Ascending aorta (tissue), 2 donors: ENCODE results near the gene CDX1. TPM values are rescaled to one million over a fixed set of nuclear protein-coding genes. Genes with fewer than 3 reads are reported as not detected.

ENCODE experiments used
- DNase-seq, 2 donors: peaks; one replicate each; pipeline ENCODE4 v3.0.0-alpha.2; 2019; ENCODE audit warnings: low spot score in 2 of 2
- H3K27ac ChIP-seq, 2 donors: fragments of 200-600 bp; sonication (generic); one replicate each; pipeline ENCODE4 v1.5.1; 2016 to 2017; ENCODE audit warnings: mild to moderate bottlenecking in 1 of 2
- H3K27me3 ChIP-seq: fragments of 200-600 bp; sonication (generic); one replicate; pipeline ENCODE4 v1.5.1; 2017
- H3K36me3 ChIP-seq, 2 donors: fragments of 200-600 bp; sonication (generic); one replicate each; pipeline ENCODE4 v1.5.1; 2016
- H3K4me1 ChIP-seq, 2 donors: fragments of 200-600 bp; sonication (generic); one replicate each; pipeline ENCODE4 v1.5.1; 2016 to 2017; ENCODE audit warnings: mild to moderate bottlenecking in 1 of 2
- H3K4me3 ChIP-seq, 2 donors: fragments of 200-600 bp; sonication (generic); one replicate each; pipeline ENCODE4 v1.5.1; 2016 to 2017; ENCODE audit warnings: mild to moderate bottlenecking in 1 of 2
- H3K9me3 ChIP-seq, 2 donors: fragments of 200-600 bp; sonication (generic); one replicate each; pipeline ENCODE4 v1.5.1; 2016
- intact Hi-C: fragments of 100-400 bp; cut with DNase I; formaldehyde crosslinking; loops from one replicate; pipeline ENCODE4 v1.15.1; 2023
- total RNA-seq: library from RNA; depleted of rRNA; stranded (reverse); fragments of >200 nt; gene quantifications from one replicate; pipeline ENCODE4 v1.1.0, GENCODE V29; 2016
- TF ChIP-seq, protein P1 (sequence below), 3 experiments: fragments of 200-600 bp in 2 of 3; fragments of 450-650 bp in 1 of 3; sonication (generic) in 2 of 3; IDR thresholded peaks; one replicate each; pipeline ENCODE4 v1.5.1; 2016 to 2019; ENCODE audit warnings: antibody characterized with exemption in 3 of 3, mild to moderate bottlenecking in 1 of 3, moderate library complexity in 1 of 3

CDX1 gene
- total RNA-seq, 1 donor from 2014 or later = not detected

DNA sequence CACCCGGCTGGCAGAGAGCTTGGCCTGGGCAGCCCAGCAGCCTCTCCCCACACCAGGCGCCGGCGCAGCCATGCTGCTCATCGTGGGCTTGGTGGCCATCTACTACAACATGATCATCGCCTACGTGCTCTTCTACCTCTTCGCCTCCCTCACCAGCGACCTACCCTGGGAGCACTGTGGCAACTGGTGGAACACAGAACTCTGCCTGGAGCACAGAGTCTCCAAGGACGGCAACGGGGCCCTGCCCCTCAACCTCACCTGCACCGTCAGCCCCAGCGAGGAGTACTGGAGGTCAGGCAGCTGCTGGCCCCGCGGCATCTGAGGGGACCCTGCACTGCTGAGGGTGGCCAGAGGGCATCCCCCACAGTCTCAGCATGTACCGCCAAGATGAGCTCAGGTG lies 30.4 kb downstream of the CDX1 start:
- Histone ChIP-seq H3K4me3 (no peak overlapping the region), H3K9me3 (no peaks in the 10 kb centered on the region), H3K36me3 (no peaks in the 10 kb centered on the region), H3K27ac (no peak overlapping the region), H3K4me1 (no peaks in the 10 kb centered on the region), H3K27me3 (no peaks in the 10 kb centered on the region)
- intact Hi-C loops = no loop called here
- TF ChIP-seq, protein P1, sequence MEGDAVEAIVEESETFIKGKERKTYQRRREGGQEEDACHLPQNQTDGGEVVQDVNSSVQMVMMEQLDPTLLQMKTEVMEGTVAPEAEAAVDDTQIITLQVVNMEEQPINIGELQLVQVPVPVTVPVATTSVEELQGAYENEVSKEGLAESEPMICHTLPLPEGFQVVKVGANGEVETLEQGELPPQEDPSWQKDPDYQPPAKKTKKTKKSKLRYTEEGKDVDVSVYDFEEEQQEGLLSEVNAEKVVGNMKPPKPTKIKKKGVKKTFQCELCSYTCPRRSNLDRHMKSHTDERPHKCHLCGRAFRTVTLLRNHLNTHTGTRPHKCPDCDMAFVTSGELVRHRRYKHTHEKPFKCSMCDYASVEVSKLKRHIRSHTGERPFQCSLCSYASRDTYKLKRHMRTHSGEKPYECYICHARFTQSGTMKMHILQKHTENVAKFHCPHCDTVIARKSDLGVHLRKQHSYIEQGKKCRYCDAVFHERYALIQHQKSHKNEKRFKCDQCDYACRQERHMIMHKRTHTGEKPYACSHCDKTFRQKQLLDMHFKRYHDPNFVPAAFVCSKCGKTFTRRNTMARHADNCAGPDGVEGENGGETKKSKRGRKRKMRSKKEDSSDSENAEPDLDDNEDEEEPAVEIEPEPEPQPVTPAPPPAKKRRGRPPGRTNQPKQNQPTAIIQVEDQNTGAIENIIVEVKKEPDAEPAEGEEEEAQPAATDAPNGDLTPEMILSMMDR (IDR thresholded peaks at IDR 0.05) = no peak
- no peak for DNase-seq

DNA sequence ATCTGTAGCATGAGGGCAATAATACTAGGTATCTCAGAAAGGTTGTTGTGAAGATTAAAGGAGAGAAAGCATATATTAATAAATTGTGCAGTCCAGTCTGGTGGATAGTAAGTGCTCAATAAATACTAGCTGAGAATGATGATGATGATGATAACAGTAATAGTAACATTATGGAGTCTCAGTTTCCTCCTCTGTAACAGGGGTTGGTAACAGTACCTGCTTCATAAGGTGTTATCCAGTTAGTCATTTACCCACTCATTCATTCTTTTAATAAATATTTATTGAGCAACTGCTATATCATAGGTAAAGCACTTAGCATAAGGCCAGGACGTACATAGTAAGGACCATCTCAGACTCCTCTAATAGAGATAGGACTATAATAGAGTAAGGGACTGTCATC lies 30.9 kb downstream of the CDX1 start:
- intact Hi-C loops = no loop called here
- no peak for DNase-seq

DNA sequence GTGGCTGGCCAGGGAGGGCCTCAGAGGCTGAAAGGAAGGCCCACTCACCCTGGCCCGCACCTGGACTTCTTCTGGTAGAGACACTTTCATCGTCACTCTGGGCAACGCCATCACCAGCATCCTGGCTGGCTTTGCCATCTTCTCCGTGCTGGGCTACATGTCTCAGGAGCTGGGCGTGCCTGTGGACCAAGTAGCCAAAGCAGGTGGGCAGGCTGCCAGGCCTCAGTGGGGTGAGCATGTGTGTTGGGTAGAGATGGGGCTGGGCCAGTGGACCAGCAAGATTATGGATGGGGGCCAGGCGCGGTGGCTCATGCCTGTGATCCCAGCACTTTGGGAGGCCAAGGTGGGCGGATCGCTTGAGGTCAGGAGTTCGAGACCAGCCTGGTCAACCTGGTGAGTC lies 35.9 kb downstream of the CDX1 start:
- no peaks in the 10 kb centered on the region for H3K4me1 ChIP-seq
- intact Hi-C loops = no loop called here
- H3K36me3 ChIP-seq = no peaks in the 10 kb centered on the region
- H3K27me3 ChIP-seq = no peaks in the 10 kb centered on the region
- H3K27ac ChIP-seq = no peak overlapping the region
- no peak overlapping the region for H3K4me3 ChIP-seq
- H3K9me3 ChIP-seq = no peaks in the 10 kb centered on the region
- no peak for DNase-seq
- TF ChIP-seq, protein P1 (IDR thresholded peaks at IDR 0.05) = no peak

More for the DNA sequence above, 30.9 kb downstream of the CDX1 start:
- Histone ChIP-seq H3K9me3 (no peaks in the 10 kb centered on the region), H3K4me1 (no peaks in the 10 kb centered on the region), H3K27ac (no peak overlapping the region), H3K36me3 (no peaks in the 10 kb centered on the region), H3K4me3 (no peak overlapping the region), H3K27me3 (no peaks in the 10 kb centered on the region)
- TF ChIP-seq, protein P1 (IDR thresholded peaks at IDR 0.05) = no peak

DNA sequence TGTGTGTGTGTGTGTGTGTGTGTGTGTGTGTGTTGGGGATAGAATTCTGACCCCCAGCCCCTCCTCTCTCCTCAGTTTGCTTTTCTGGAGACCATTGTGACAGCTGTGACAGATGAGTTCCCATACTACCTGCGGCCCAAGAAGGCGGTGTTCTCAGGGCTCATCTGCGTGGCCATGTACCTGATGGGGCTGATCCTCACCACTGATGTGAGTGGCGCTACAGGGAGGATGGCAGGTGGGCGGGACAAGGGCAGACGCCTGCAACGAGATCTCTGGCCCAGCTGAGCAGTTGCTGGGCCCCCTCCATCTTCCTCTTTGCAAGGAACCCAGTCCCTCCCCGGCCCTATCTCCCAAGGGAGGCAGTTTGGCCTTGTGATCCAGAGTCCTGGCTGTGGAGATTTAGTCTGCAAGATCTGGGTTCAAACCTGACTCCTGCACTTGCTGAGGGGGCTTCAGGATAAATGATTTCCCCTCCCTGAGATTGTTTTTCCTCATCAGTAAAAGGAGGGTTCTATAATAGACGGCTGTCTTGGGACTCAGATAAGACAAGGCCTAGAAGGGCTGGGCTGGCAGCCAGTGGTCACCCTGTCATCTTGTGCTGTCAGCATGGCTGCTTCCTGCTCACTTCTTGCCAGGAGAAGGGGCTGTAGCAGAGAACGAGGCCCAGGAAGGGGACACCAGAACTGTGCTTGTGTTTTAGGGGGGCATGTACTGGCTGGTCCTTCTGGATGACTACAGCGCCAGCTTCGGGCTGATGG lies 37.4 kb downstream of the CDX1 start:
- no peaks in the 10 kb centered on the region for H3K9me3 ChIP-seq
- no peaks in the 10 kb centered on the region for H3K4me1 ChIP-seq
- no peak overlapping the region for H3K27ac ChIP-seq
- intact Hi-C loops = no loop called here
- TF ChIP-seq, protein P1 (IDR thresholded peaks at IDR 0.05) = no peak
- DNase-seq = no peak
- no peak overlapping the region for H3K4me3 ChIP-seq
- no peaks in the 10 kb centered on the region for H3K36me3 ChIP-seq
- H3K27me3 ChIP-seq = no peaks in the 10 kb centered on the region

DNA sequence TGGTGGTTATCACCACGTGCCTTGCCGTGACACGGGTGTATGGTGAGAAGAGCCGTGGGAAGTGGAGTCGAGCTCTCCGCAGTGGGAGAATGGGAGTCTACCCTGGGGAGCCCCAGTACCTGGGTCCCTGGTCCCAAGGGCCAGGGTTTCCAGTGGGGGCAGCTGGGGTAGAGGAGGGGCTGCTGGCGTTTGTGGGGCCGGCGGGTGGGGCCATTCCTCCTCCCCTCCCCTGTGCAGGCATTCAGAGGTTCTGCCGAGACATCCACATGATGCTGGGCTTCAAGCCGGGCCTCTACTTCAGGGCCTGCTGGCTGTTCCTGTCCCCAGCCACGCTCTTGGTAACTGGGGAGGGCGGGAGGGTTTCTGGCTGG lies 38.0 kb downstream of the CDX1 start:
- no peak overlapping the region for H3K27ac ChIP-seq
- TF ChIP-seq, protein P1 (IDR thresholded peaks at IDR 0.05) = no peak
- no peak for DNase-seq
- no peak overlapping the region for H3K4me3 ChIP-seq
- H3K27me3 ChIP-seq = no peaks in the 10 kb centered on the region
- H3K9me3 ChIP-seq = no peaks in the 10 kb centered on the region
- intact Hi-C loops = no loop called here
- H3K36me3 ChIP-seq = no peaks in the 10 kb centered on the region
- no peaks in the 10 kb centered on the region for H3K4me1 ChIP-seq
